ENCODE data around the gene TESK2. TPM values are rescaled to one million over a fixed set of nuclear protein-coding genes. Genes with fewer than 3 reads are reported as not detected.

The TESK2 gene
- total RNA-seq, 1 experiment from 2014 or later, result 5.0 TPM

- no peaks in the 10 kb centered on the region for H3K36me3 ChIP-seq (ENCODE audit: control insufficient read depth in 1 of 2, insufficient read depth in 2 of 2, low read length in 2 of 2)
- no peak overlapping the region for H3K4me2 ChIP-seq (ENCODE audit: low read length)
- intact Hi-C loops (cut with micrococcal nuclease), result no loop called here
- H3K27ac ChIP-seq (ENCODE audit: low read depth, low read length), result no peak overlapping the region
- ChIA-PET RAD21 (ENCODE audit: low non-redundant PET in 1 of 2, low total read pairs in 2 of 2, uncharacterized antibody in 2 of 2, unreplicated experiment in 2 of 2) (no interaction called here), POLR2A (interaction anchor here (0.9 kb wide), 1 partner anchor 10 kb away, joined by 3 read pairs; the partner anchor contains the start of gene PRDX1), CTCF (no interaction called here)
- no peak for TF ChIP-seq FOSL1 (IDR thresholded peaks at IDR 0.05; ENCODE audit: low read depth)
- no peak for TF ChIP-seq CBX3 (IDR thresholded peaks at IDR 0.05; ENCODE audit: low read depth)
- no peaks in the 10 kb centered on the region for H4K20me1 ChIP-seq (ENCODE audit: insufficient read depth)
- H3K9me3 ChIP-seq (ENCODE audit: control insufficient read depth in 1 of 2, insufficient read depth in 1 of 2, low read depth in 1 of 2, low read length in 2 of 2), result no peaks in the 10 kb centered on the region
- no peaks in the 10 kb centered on the region for H3K9me2 ChIP-seq (ENCODE audit: insufficient read depth)
- no peaks in the 10 kb centered on the region for H3K27me3 ChIP-seq (ENCODE audit: insufficient read depth, low read length)
- H3K9ac ChIP-seq (ENCODE audit: low read length), result no peak overlapping the region
- ATAC-seq, result no peak
- DNase-seq (ENCODE audit: low read depth, low spot score), result no peak
- BruUV-seq (replicated peaks), result no TSS peak
- no peak overlapping the region for H2AFZ ChIP-seq (ENCODE audit: low read depth, low read length, poor library complexity, severe bottlenecking)
- no peaks in the 10 kb centered on the region for H3K4me1 ChIP-seq (ENCODE audit: control insufficient read depth in 1 of 2, insufficient read depth in 2 of 2, low read length in 2 of 2)
- H3K4me3 ChIP-seq (replicated peaks in 1 of 2; ENCODE audit: low read depth in 1 of 2, low read length in 2 of 2), result no peak overlapping the region
- no peaks in the 10 kb centered on the region for H3K79me2 ChIP-seq (ENCODE audit: insufficient read depth, low read length)
Observed at GRCh38 chr1:45531873-45532272, 40.9 kb upstream of the TESK2 start.

- Histone ChIP-seq H3K9me2 (ENCODE audit: insufficient read depth) (no peaks in the 10 kb centered on the region), H3K79me2 (ENCODE audit: insufficient read depth, low read length) (no peaks in the 10 kb centered on the region), H3K27ac (ENCODE audit: low read depth, low read length) (no peak overlapping the region), H3K9ac (ENCODE audit: low read length) (no peak overlapping the region), H3K4me1 (ENCODE audit: control insufficient read depth in 1 of 2, insufficient read depth in 2 of 2, low read length in 2 of 2) (no peaks in the 10 kb centered on the region), H3K4me2 (ENCODE audit: low read length) (no peak overlapping the region), H3K4me3 (replicated peaks in 1 of 2; ENCODE audit: low read depth in 1 of 2, low read length in 2 of 2) (no peak overlapping the region), H3K27me3 (ENCODE audit: insufficient read depth, low read length) (no peaks in the 10 kb centered on the region), H3K36me3 (ENCODE audit: control insufficient read depth in 1 of 2, insufficient read depth in 2 of 2, low read length in 2 of 2) (no peaks in the 10 kb centered on the region), H4K20me1 (ENCODE audit: insufficient read depth) (no peaks in the 10 kb centered on the region), H2AFZ (ENCODE audit: low read depth, low read length, poor library complexity, severe bottlenecking) (no peak overlapping the region), H3K9me3 (ENCODE audit: control insufficient read depth in 1 of 2, insufficient read depth in 1 of 2, low read depth in 1 of 2, low read length in 2 of 2) (no peaks in the 10 kb centered on the region)
- no TSS peak for BruUV-seq (replicated peaks)
- ChIA-PET RAD21 (ENCODE audit: low non-redundant PET in 1 of 2, low total read pairs in 2 of 2, uncharacterized antibody in 2 of 2, unreplicated experiment in 2 of 2) (interaction anchor here in 1 of 2 experiments (0.7 kb wide), 1 partner anchor 18 kb away, joined by 4 read pairs; no protein-coding TSS in a partner anchor), POLR2A (interaction anchor here (1.4 to 1.7 kb wide), 2 partner anchors 9 to 13 kb away, joined by 3 to 16 read pairs; partner anchors contain the start of gene PRDX1), CTCF (no interaction called here)
- intact Hi-C loops (cut with micrococcal nuclease), result no loop called here
- TF ChIP-seq JUND (IDR thresholded peaks at IDR 0.05), result no peak
- TF ChIP-seq CBX3 (IDR thresholded peaks at IDR 0.05; ENCODE audit: low read depth), result no peak
- no peak for TF ChIP-seq MAX (IDR thresholded peaks at IDR 0.05)
- TF ChIP-seq, protein P1, sequence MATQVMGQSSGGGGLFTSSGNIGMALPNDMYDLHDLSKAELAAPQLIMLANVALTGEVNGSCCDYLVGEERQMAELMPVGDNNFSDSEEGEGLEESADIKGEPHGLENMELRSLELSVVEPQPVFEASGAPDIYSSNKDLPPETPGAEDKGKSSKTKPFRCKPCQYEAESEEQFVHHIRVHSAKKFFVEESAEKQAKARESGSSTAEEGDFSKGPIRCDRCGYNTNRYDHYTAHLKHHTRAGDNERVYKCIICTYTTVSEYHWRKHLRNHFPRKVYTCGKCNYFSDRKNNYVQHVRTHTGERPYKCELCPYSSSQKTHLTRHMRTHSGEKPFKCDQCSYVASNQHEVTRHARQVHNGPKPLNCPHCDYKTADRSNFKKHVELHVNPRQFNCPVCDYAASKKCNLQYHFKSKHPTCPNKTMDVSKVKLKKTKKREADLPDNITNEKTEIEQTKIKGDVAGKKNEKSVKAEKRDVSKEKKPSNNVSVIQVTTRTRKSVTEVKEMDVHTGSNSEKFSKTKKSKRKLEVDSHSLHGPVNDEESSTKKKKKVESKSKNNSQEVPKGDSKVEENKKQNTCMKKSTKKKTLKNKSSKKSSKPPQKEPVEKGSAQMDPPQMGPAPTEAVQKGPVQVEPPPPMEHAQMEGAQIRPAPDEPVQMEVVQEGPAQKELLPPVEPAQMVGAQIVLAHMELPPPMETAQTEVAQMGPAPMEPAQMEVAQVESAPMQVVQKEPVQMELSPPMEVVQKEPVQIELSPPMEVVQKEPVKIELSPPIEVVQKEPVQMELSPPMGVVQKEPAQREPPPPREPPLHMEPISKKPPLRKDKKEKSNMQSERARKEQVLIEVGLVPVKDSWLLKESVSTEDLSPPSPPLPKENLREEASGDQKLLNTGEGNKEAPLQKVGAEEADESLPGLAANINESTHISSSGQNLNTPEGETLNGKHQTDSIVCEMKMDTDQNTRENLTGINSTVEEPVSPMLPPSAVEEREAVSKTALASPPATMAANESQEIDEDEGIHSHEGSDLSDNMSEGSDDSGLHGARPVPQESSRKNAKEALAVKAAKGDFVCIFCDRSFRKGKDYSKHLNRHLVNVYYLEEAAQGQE (IDR thresholded peaks at IDR 0.05; ENCODE audit: low read depth), result no peak
- no peak for TF ChIP-seq ELF1 (IDR thresholded peaks at IDR 0.05; ENCODE audit: borderline replicate concordance, low read depth)
- TF ChIP-seq EZH2 (IDR thresholded peaks at IDR 0.05), result no peak
- TF ChIP-seq ZBTB33 (IDR thresholded peaks at IDR 0.05; ENCODE audit: extremely low read depth, insufficient replicate concordance, low read length), result no peak
- TF ChIP-seq CTCF (IDR thresholded peaks at IDR 0.05 in 2 of 3, conservative IDR thresholded peaks at IDR 0.05 in 1 of 3; ENCODE audit: borderline replicate concordance in 1 of 3, insufficient read depth in 1 of 3, low read depth in 2 of 3, low read length in 2 of 3), result no peak
- no peak for TF ChIP-seq YY1 (IDR thresholded peaks at IDR 0.05; ENCODE audit: extremely low read depth, insufficient replicate concordance, low read depth, low read length)
- no peak for TF ChIP-seq SIN3A (IDR thresholded peaks at IDR 0.05; ENCODE audit: low read depth)
- no peak for TF ChIP-seq EGR1 (IDR thresholded peaks at IDR 0.05; ENCODE audit: low read depth)
- no peak for ATAC-seq
- no peak for DNase-seq (ENCODE audit: low read depth, low spot score)
Observed at GRCh38 chr1:45530632-45531135, 39.7 kb upstream of the TESK2 start.
